ENCODE measurements around the gene UNC5C.

GRCh38 chr4:95533254-95533653 is 15.5 kb downstream of the UNC5C start:
- TF ChIP-seq CTCF (IDR thresholded peaks at IDR 0.05) = no peak
- TF ChIP-seq POLR2A (IDR thresholded peaks at IDR 0.05) = no peak
- no peak for TF ChIP-seq POLR2AphosphoS5 (IDR thresholded peaks at IDR 0.05)
- no peak for TF ChIP-seq EP300 (IDR thresholded peaks at IDR 0.05)
